ENCODE results near the gene RPL3.

Gene RPL3

GRCh38 chr22:39284142-39284980 lies 35.1 kb downstream of the RPL3 start:
- Histone ChIP-seq H3K4me1 (ENCODE audit: insufficient read depth, low read length) (peaks cover 8% of the 10 kb centered on the region; the same call in 1 of the 2 replicates), H3K27me3 (ENCODE audit: insufficient read depth, low read length) (no peaks in the 10 kb centered on the region), H3K9me3 (ENCODE audit: insufficient read depth, low read depth, low read length) (no peaks in the 10 kb centered on the region)

DNA sequence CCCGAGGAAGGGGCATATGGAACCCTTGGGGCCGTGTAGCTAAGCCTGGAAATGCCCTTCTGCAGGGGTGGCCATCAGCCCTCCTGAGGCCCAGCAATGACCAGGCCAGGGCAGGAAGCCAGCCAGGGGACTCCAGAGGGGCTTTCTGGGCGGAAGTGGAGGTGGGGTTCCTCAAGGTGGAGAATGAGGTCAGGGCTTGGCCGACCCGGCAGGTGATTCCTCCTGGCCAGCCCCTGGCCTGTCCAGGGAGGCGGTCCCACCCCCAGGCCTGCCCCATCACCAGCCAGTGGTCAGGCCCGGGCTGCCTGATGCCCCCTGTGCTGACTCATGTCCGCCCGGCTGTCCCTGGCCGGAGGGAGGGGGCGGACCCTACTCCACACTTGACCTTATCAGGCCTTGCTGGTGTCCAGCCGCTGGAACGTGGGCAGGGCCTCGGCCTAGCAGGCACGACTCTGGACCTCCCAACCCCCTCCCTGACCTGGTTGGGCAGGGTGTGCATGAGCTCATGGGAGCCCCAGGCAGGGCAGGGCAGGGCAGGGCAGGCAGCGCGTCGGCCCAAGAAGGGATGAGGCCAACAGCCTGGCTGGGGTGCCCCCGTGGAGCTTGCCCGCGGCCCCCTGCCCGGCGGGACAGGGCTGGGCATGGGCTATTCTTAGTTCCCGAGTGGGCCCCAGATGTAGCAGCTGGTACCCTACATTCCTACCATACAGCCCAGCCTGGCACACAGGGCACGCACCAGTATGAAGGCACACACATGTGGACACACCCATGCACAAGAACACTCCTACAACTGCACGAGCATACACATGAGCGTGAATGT lies 35.9 kb downstream of the RPL3 start:
- H3K9ac ChIP-seq (ENCODE audit: low read depth, low read length), result no peak overlapping the region
- peaks cover 12% of the 10 kb centered on the region; the same call in 1 of the 2 replicates for H3K4me1 ChIP-seq (ENCODE audit: insufficient read depth, low read length)
- H3K9me3 ChIP-seq (ENCODE audit: insufficient read depth, low read depth, low read length), result no peaks in the 10 kb centered on the region
- H3K27me3 ChIP-seq (ENCODE audit: insufficient read depth, low read length), result no peaks in the 10 kb centered on the region
- no peak overlapping the region for H3K27ac ChIP-seq (ENCODE audit: low read length)
- no peaks in the 10 kb centered on the region for H3K36me3 ChIP-seq (ENCODE audit: insufficient read depth, low read depth, low read length)
- no peak overlapping the region for H3K4me3 ChIP-seq (ENCODE audit: low read length)

More at GRCh38 chr22:39284142-39284980, 35.1 kb downstream of the RPL3 start:
- no peak overlapping the region for H3K4me3 ChIP-seq (ENCODE audit: low read length)
- no peaks in the 10 kb centered on the region for H3K36me3 ChIP-seq (ENCODE audit: insufficient read depth, low read depth, low read length)
- no peak overlapping the region for H3K27ac ChIP-seq (ENCODE audit: low read length)
- no peak overlapping the region for H3K9ac ChIP-seq (ENCODE audit: low read depth, low read length)

GRCh38 chr22:39282645-39283321 lies 36.6 kb downstream of the RPL3 start:
- no peaks in the 10 kb centered on the region for H3K36me3 ChIP-seq (ENCODE audit: insufficient read depth, low read depth, low read length)
- H3K9ac ChIP-seq (ENCODE audit: low read depth, low read length), result no peak overlapping the region
- H3K4me3 ChIP-seq (ENCODE audit: low read length), result no peak overlapping the region
- H3K4me1 ChIP-seq (ENCODE audit: insufficient read depth, low read length), result peaks cover 12% of the 10 kb centered on the region; the same call in 1 of the 2 replicates
- H3K9me3 ChIP-seq (ENCODE audit: insufficient read depth, low read depth, low read length), result no peaks in the 10 kb centered on the region
- H3K27me3 ChIP-seq (ENCODE audit: insufficient read depth, low read length), result no peaks in the 10 kb centered on the region
- no peak overlapping the region for H3K27ac ChIP-seq (ENCODE audit: low read length)

DNA sequence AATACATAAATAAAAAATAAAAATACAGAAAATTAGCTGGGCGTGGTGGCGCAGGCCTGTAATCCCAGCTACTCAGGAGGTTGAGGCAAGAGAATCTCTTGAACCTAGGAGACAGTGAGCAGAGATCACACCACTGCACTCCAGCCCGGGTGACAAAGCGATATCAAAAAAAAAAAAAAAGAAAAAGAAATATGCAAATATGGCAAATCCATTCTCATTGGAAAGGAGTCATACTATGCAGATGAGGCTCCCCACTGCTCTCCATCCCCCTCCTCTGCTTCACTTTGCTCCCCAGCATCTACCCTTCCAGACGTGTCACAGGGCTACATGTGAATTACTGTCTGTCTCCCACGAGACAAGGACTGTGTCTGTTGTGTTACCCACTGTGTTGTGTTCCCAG lies 38.3 kb downstream of the RPL3 start:
- Histone ChIP-seq H3K36me3 (ENCODE audit: insufficient read depth, low read depth, low read length) (no peaks in the 10 kb centered on the region), H3K4me3 (ENCODE audit: low read length) (no peak overlapping the region), H3K27me3 (ENCODE audit: insufficient read depth, low read length) (no peaks in the 10 kb centered on the region), H3K9ac (ENCODE audit: low read depth, low read length) (no peak overlapping the region), H3K9me3 (ENCODE audit: insufficient read depth, low read depth, low read length) (0 out of 2 replicates have a peak, but pooled peaks cover 4% of the 10 kb centered on the region), H3K27ac (ENCODE audit: low read length) (no peak overlapping the region), H3K4me1 (ENCODE audit: insufficient read depth, low read length) (peaks cover 12% of the 10 kb centered on the region; the same call in 1 of the 2 replicates)

GRCh38 chr22:39280250-39280649 lies 39.2 kb downstream of the RPL3 start:
- H3K27ac ChIP-seq (ENCODE audit: low read length), result no peak overlapping the region
- H3K36me3 ChIP-seq (ENCODE audit: insufficient read depth, low read depth, low read length), result no peaks in the 10 kb centered on the region
- no peak overlapping the region for H3K4me3 ChIP-seq (ENCODE audit: low read length)
- no peak overlapping the region for H3K9ac ChIP-seq (ENCODE audit: low read depth, low read length)
- peaks cover 12% of the 10 kb centered on the region; the same call in 1 of the 2 replicates for H3K4me1 ChIP-seq (ENCODE audit: insufficient read depth, low read length)
- 0 out of 2 replicates have a peak, but pooled peaks cover 4% of the 10 kb centered on the region for H3K9me3 ChIP-seq (ENCODE audit: insufficient read depth, low read depth, low read length)
- H3K27me3 ChIP-seq (ENCODE audit: insufficient read depth, low read length), result no peaks in the 10 kb centered on the region

GRCh38 chr22:39279170-39279850 lies 40.1 kb downstream of the RPL3 start:
- Histone ChIP-seq H3K9ac (ENCODE audit: low read depth, low read length) (no peak overlapping the region), H3K27ac (ENCODE audit: low read length) (no peak overlapping the region), H3K4me3 (ENCODE audit: low read length) (no peak overlapping the region), H3K4me1 (ENCODE audit: insufficient read depth, low read length) (peaks cover 12% of the 10 kb centered on the region; the same call in 1 of the 2 replicates), H3K27me3 (ENCODE audit: insufficient read depth, low read length) (no peaks in the 10 kb centered on the region), H3K9me3 (ENCODE audit: insufficient read depth, low read depth, low read length) (0 out of 2 replicates have a peak, but pooled peaks cover 4% of the 10 kb centered on the region), H3K36me3 (ENCODE audit: insufficient read depth, low read depth, low read length) (no peaks in the 10 kb centered on the region)

DNA sequence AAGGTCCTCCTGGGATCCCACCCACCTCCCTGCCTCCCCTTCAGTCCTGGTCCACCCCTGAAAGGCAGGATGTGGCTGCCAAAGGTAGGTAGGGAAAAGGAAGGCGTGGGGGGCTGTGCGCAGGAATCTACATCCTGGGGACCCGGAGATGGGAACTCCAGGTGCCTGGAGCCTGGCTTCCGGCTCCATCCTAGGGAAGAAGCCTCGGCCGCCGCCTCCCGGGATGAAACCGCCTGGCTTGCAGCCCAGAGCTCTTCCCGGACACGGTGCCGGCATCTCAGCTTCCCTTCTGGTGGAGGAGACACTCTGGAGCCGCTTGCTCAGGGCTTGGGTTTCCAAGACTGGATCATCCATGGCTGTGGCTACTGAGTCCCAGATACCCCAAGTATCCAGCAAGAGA lies 41.4 kb downstream of the RPL3 start:
- Histone ChIP-seq H3K36me3 (ENCODE audit: insufficient read depth, low read depth, low read length) (no peaks in the 10 kb centered on the region), H3K9me3 (ENCODE audit: insufficient read depth, low read depth, low read length) (0 out of 2 replicates have a peak, but pooled peaks cover 4% of the 10 kb centered on the region), H3K27ac (ENCODE audit: low read length) (no peak overlapping the region), H3K4me3 (ENCODE audit: low read length) (no peak overlapping the region), H3K27me3 (ENCODE audit: insufficient read depth, low read length) (no peaks in the 10 kb centered on the region), H3K9ac (ENCODE audit: low read depth, low read length) (no peak overlapping the region), H3K4me1 (ENCODE audit: insufficient read depth, low read length) (peaks cover 12% of the 10 kb centered on the region; the same call in 1 of the 2 replicates)

DNA sequence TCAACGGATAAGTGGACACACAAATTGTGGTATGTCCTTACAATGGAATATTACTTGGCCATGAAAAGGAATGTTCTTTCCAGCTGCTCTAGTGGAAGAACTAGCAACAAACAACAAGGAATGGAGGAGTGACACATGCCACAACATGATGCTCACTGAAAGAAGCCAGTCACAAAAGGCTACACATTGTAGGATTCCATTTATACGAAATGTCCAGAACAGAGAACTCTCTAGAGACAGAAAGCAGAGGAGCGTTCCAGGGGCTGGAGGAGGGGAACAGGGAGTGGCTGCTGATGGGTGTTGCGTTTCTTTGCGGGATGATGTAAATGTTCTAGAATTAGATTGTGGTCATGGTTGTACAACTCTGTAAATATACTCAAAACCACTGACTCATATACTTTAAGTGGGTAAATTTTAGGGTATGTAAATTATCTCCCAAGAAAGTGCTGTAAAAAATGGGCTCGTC lies 42.2 kb downstream of the RPL3 start:
- Histone ChIP-seq H3K27me3 (ENCODE audit: insufficient read depth, low read length) (no peaks in the 10 kb centered on the region), H3K4me1 (ENCODE audit: insufficient read depth, low read length) (peaks cover 12% of the 10 kb centered on the region; the same call in 1 of the 2 replicates), H3K27ac (ENCODE audit: low read length) (no peak overlapping the region), H3K36me3 (ENCODE audit: insufficient read depth, low read depth, low read length) (no peaks in the 10 kb centered on the region), H3K9ac (ENCODE audit: low read depth, low read length) (no peak overlapping the region), H3K4me3 (ENCODE audit: low read length) (no peak overlapping the region), H3K9me3 (ENCODE audit: insufficient read depth, low read depth, low read length) (0 out of 2 replicates have a peak, but pooled peaks cover 4% of the 10 kb centered on the region)

DNA sequence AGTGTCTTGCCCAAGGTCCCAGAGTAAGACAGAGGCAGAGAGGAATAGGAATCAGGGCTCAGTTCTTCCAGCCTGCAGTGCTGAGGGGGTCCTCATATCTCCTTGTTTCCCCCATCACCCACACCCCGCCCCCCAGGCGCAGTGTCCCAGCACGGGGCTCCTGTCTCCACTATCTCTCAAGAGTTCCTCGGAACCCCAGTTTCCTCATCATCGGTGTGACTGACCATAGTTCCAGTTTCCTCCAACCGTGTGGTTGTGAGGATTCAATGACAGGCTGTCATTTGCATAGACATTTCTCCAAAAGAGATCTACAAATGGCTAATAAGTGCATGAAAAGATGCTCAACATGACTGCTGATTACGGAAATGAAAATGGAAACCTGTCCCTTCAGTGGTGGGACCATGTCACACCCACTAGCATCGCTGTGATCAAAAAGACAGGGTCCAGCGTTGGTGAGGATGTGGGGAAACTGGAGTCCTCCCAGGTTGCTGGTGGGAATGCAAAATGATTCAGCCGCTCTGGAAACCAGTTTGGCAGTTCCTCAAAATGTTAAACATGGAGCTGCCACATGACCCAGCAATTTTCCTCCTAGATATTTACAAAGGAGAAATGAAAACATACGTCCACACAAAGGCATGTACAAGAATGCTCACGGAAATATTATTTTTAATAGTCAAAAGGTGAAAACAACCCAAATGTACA lies 42.8 kb downstream of the RPL3 start:
- H3K27ac ChIP-seq (ENCODE audit: low read length), result no peak overlapping the region
- H3K4me3 ChIP-seq (ENCODE audit: low read length), result no peak overlapping the region
- 0 out of 2 replicates have a peak, but pooled peaks cover 4% of the 10 kb centered on the region for H3K9me3 ChIP-seq (ENCODE audit: insufficient read depth, low read depth, low read length)
- H3K9ac ChIP-seq (ENCODE audit: low read depth, low read length), result no peak overlapping the region
- no peaks in the 10 kb centered on the region for H3K36me3 ChIP-seq (ENCODE audit: insufficient read depth, low read depth, low read length)
- no peaks in the 10 kb centered on the region for H3K27me3 ChIP-seq (ENCODE audit: insufficient read depth, low read length)
- H3K4me1 ChIP-seq (ENCODE audit: insufficient read depth, low read length), result peaks cover 12% of the 10 kb centered on the region; the same call in 1 of the 2 replicates

- Histone ChIP-seq H3K9me3 (ENCODE audit: insufficient read depth, low read depth, low read length) (0 out of 2 replicates have a peak, but pooled peaks cover 4% of the 10 kb centered on the region), H3K36me3 (ENCODE audit: insufficient read depth, low read depth, low read length) (no peaks in the 10 kb centered on the region), H3K27me3 (ENCODE audit: insufficient read depth, low read length) (no peaks in the 10 kb centered on the region), H3K9ac (ENCODE audit: low read depth, low read length) (no peak overlapping the region), H3K4me3 (ENCODE audit: low read length) (no peak overlapping the region), H3K27ac (ENCODE audit: low read length) (no peak overlapping the region), H3K4me1 (ENCODE audit: insufficient read depth, low read length) (peaks cover 10% of the 10 kb centered on the region; the same call in 1 of the 2 replicates)
Observed at GRCh38 chr22:39275814-39276439, 43.5 kb downstream of the RPL3 start.

Data from iPS-20b (cell line).